ENCODE results near the gene IFI27L2. TPM values are rescaled to one million over a fixed set of nuclear protein-coding genes. Genes with fewer than 3 reads are reported as not detected.

The IFI27L2 gene
- total and polyA plus RNA-seq, 2 of the 8 experiments (the other 6 are each of a cell fraction or from before 2014, with no cell fraction given): 14.0 to 69.6 TPM

DNA sequence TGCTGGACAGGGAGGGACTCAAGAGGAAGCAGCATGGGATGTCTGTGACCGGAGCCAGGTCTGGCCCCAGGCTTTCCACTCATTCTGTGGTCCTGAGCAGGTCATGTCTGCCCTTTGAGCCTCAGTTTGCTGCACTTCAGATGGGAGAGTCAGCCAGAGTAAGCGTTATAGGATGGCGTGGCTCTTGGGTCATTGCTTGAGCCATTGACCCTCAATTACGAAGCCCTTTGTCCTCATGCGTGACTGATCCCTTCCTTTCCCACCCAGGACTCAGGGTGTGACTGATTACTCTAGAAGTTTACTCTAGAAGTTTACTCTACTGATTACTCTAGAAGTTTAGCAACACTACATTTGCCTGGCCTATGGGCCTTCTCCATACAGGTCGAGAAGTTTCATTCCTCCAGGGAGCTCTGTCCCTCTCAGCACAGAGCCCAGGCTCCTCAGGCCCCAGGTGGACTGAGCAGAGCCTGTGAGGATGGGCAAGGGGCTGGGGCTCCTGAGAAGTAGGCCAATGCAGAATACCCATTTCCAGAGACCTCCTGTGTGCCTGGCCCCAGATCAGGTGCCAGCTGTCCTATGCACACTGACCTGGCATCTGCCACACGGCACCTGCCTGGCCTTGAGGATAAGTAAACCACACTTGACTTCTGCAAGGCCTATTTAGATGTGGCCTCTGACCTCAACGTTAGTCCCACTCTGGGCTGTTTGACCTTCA is 26.5 kb downstream of the IFI27L2 start:
- Histone ChIP-seq H2BK120ac (replicated peaks; ENCODE audit: low read depth, low read length) (no peak overlapping the region), H2BK12ac (ENCODE audit: low read depth, low read length) (no peak overlapping the region), H4K5ac (ENCODE audit: insufficient read length, low read depth, low read length) (no peak overlapping the region), H3K4ac (replicated peaks; ENCODE audit: insufficient read length, low read depth, low read length) (no peak overlapping the region), H3K27ac (ENCODE audit: low read depth, low read length) (no peak overlapping the region), H2AFZ (ENCODE audit: low read length) (no peak overlapping the region), H3K4me3 (ENCODE audit: extremely low read depth in 1 of 4, insufficient read depth in 2 of 4, low read depth in 3 of 4, low read length in 4 of 4) (no peak overlapping the region), H4K20me1 (replicated peaks in 1 of 2; ENCODE audit: control insufficient read depth in 1 of 2, insufficient read depth in 2 of 2, low read length in 2 of 2) (no peaks in the 10 kb centered on the region), H3K4me2 (ENCODE audit: insufficient read depth in 1 of 2, low read depth in 2 of 2, low read length in 2 of 2) (no peak overlapping the region), H3K79me1 (ENCODE audit: low read depth, low read length) (no peaks in the 10 kb centered on the region), H3K27me3 (replicated peaks in 1 of 4; ENCODE audit: control insufficient read depth in 3 of 4, extremely low read depth in 1 of 4, insufficient read depth in 3 of 4, low read length in 3 of 4) (no peaks in the 10 kb centered on the region), H3K79me2 (ENCODE audit: control insufficient read depth in 1 of 2, insufficient read depth in 2 of 2, low read length in 2 of 2) (no peaks in the 10 kb centered on the region), H3K36me3 (ENCODE audit: control insufficient read depth in 2 of 4, insufficient read depth in 4 of 4, low read length in 3 of 4) (no peaks in the 10 kb centered on the region), H3K23me2 (ENCODE audit: low read depth, low read length) (no peaks in the 10 kb centered on the region), H2BK5ac (ENCODE audit: low read depth, low read length) (no peak overlapping the region), H3K56ac (replicated peaks; ENCODE audit: insufficient read length, low read depth, low read length) (no peak overlapping the region), H3K18ac (ENCODE audit: extremely low read depth, low read length) (no peak overlapping the region), H3K14ac (ENCODE audit: insufficient read length) (no peak overlapping the region), H4K91ac (replicated peaks; ENCODE audit: insufficient read length, low read length) (no peak overlapping the region), H3K9ac (replicated peaks in 1 of 4; ENCODE audit: extremely low read depth in 1 of 4, low read depth in 3 of 4, low read length in 3 of 4) (no peak overlapping the region), H3K23ac (ENCODE audit: insufficient read length) (no peak overlapping the region), H4K8ac (ENCODE audit: extremely low read depth, insufficient read depth, low read length) (no peak overlapping the region), H2BK15ac (ENCODE audit: low read length) (no peak overlapping the region), H3K4me1 (replicated peaks in 1 of 4; ENCODE audit: control insufficient read depth in 3 of 4, insufficient read depth in 4 of 4, low read length in 3 of 4) (no peaks in the 10 kb centered on the region), H3K9me3 (ENCODE audit: insufficient read depth in 2 of 2, low read depth in 1 of 2, low read length in 1 of 2) (no peaks in the 10 kb centered on the region), H2BK20ac (ENCODE audit: low read length) (no peak overlapping the region), H2AK5ac (ENCODE audit: low read depth, low read length) (no peak overlapping the region)
- no peak for FAIRE-seq
- CTCF ChIA-PET (ENCODE audit: partially characterized antibody): interaction anchor here (1.9 to 2.3 kb wide), 3 partner anchors 15 to 67 kb away, joined by 4 to 8 read pairs (median 7); no protein-coding TSS in a partner anchor
- 90% methylated on average over 8 of the region's 8 CpGs; no CpG with 5 or more reads in 1 of the 2 experiments for WGBS, 2 experiments (ENCODE audit: extremely low coverage in 1 of 2, insufficient coverage in 1 of 2, insufficient read length in 1 of 2, insufficient replicate concordance in 2 of 2, low coverage in 1 of 2, low lambda C conversion rate in 2 of 2, missing lambda C conversion rate in 1 of 2)
- POLR2A ChIA-PET (ENCODE audit: partially characterized antibody): no interaction called here
- DNase-seq (ENCODE audit: low read depth in 1 of 2, low spot score in 2 of 2): no peak
- no peak for TF ChIP-seq SAP30 (IDR thresholded peaks at IDR 0.05; ENCODE audit: insufficient read depth, insufficient replicate concordance, low read length)
- TF ChIP-seq RNF2 (IDR thresholded peaks at IDR 0.05; ENCODE audit: borderline replicate concordance, low read depth, low read length, missing control alignments, poor library complexity, severe bottlenecking): no peak
- no peak for TF ChIP-seq SP4 (IDR thresholded peaks at IDR 0.05; ENCODE audit: low read length)
- TF ChIP-seq BRCA1 (IDR thresholded peaks at IDR 0.05; ENCODE audit: low read depth, low read length): no peak
- no peak for TF ChIP-seq CEBPB (IDR thresholded peaks at IDR 0.05; ENCODE audit: low read depth, low read length)
- no peak for TF ChIP-seq KDM4A (IDR thresholded peaks at IDR 0.05; ENCODE audit: low read depth, low read length, severe bottlenecking)
- TF ChIP-seq SUZ12 (IDR thresholded peaks at IDR 0.05; ENCODE audit: low read length): no peak
- TF ChIP-seq CBX5 (IDR thresholded peaks at IDR 0.05; ENCODE audit: low read depth, low read length): no peak
